Measurements from ENCODE around the gene TRABD.

The TRABD gene

GRCh38 chr22:50189849-50190181 is 4.1 kb downstream of the TRABD start:
- TF ChIP-seq CTCF (conservative IDR thresholded peaks at IDR 0.05): no peak
- H3K27ac ChIP-seq: peak overlapping the region; percentile 55

GRCh38 chr22:50190182-50190940 is 4.6 kb downstream of the TRABD start:
- TF ChIP-seq CTCF (conservative IDR thresholded peaks at IDR 0.05): peak; percentile 30; the same call in 1 of the 2 replicates

GRCh38 chr22:50190941-50191741 is 5.4 kb downstream of the TRABD start:
- H3K27ac ChIP-seq: peak overlapping the region; percentile 55
- TF ChIP-seq CTCF (conservative IDR thresholded peaks at IDR 0.05): no peak

More at GRCh38 chr22:50190182-50190940, 4.6 kb downstream of the TRABD start:
- H3K27ac ChIP-seq: peak overlapping the region; percentile 55

- H3K27ac ChIP-seq: no peak overlapping the region
- no peak for TF ChIP-seq CTCF (conservative IDR thresholded peaks at IDR 0.05)
Observed at GRCh38 chr22:50192436-50193204, 6.9 kb downstream of the TRABD start.

GRCh38 chr22:50193621-50194020 is 7.9 kb downstream of the TRABD start:
- no peak for TF ChIP-seq CTCF (conservative IDR thresholded peaks at IDR 0.05)
- H3K27ac ChIP-seq: no peak overlapping the region

- TF ChIP-seq CTCF (conservative IDR thresholded peaks at IDR 0.05): no peak
- H3K27ac ChIP-seq: no peak overlapping the region
Observed at GRCh38 chr22:50194037-50194805, 8.5 kb downstream of the TRABD start.

All from VCaP (cell line).